Neuron (in vitro differentiated cells): Measurements from ENCODE around the gene CACNG3.
"Not testable (repeated sequence)": the region's sequence is repeated elsewhere in the genome, so short reads cannot be mapped to it uniquely, and the experiment has no call there.

Experiments
- H2AFZ ChIP-seq: one replicate; pipeline ENCODE4 v1.6.1; 2013; ENCODE audit warnings: low read depth, mild to moderate bottlenecking, inconsistent platforms, low read length, moderate library complexity
- H3K27me3 ChIP-seq: one replicate; pipeline ENCODE4 v1.6.1; 2013; ENCODE audit warnings: low read length; ENCODE audit not compliant: insufficient read depth
- H3K36me3 ChIP-seq: one replicate; pipeline ENCODE4 v1.6.1; 2013; ENCODE audit warnings: low read length; ENCODE audit not compliant: insufficient read depth
- H3K4me1 ChIP-seq: one replicate; pipeline ENCODE4 v1.6.1; 2013; ENCODE audit warnings: low read length; ENCODE audit not compliant: insufficient read depth
- H3K4me3 ChIP-seq: 2 replicates; pipeline ENCODE4 v1.5.1; 2013; ENCODE audit warnings: mild to moderate bottlenecking, low read length, moderate library complexity
- H3K9me3 ChIP-seq: one replicate; pipeline ENCODE4 v1.6.1; 2013; ENCODE audit warnings: low read length

CACNG3 gene

GRCh38 chr16:24288516-24288915 is 32.4 kb downstream of the CACNG3 start:
- H3K36me3 ChIP-seq, result no peaks in the 10 kb centered on the region
- no peak overlapping the region for H3K4me3 ChIP-seq
- no peak overlapping the region for H2AFZ ChIP-seq
- H3K4me1 ChIP-seq, result no peaks in the 10 kb centered on the region
- H3K9me3 ChIP-seq, result no peaks in the 10 kb centered on the region
- H3K27me3 ChIP-seq, result peaks cover 4% of the 10 kb centered on the region

- Histone ChIP-seq H3K9me3 (no peaks in the 10 kb centered on the region), H3K4me1 (no peaks in the 10 kb centered on the region), H3K4me3 (no peak overlapping the region), H3K36me3 (no peaks in the 10 kb centered on the region), H3K27me3 (peaks cover 4% of the 10 kb centered on the region), H2AFZ (no peak overlapping the region)
These were observed 33.1 kb downstream of the CACNG3 start for GRCh38 chr16:24289166-24289700.

GRCh38 chr16:24291932-24292331 is 35.8 kb downstream of the CACNG3 start:
- Histone ChIP-seq H2AFZ (no peak overlapping the region), H3K9me3 (no peaks in the 10 kb centered on the region), H3K4me1 (no peaks in the 10 kb centered on the region), H3K4me3 (no peak overlapping the region), H3K36me3 (no peaks in the 10 kb centered on the region), H3K27me3 (peaks cover 4% of the 10 kb centered on the region)

DNA sequence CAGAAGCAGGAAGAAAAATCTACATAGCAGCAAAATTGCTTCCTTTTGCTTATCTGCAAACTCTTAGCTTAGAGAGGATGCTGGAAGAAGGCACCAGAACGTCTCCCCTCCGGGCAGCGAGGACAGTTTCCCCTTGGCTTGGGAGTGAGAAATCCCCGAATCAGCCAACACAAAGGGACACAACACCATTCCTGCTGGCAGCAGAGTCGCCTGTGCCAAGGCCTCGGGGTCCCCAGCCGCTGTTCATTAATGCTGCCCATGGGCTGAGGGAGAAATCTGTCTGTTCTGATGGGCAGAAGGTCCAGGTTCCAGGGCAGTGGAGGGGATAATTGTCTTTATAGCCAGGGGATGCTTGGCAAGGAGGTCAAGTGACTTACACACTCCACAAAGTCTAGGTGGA is 38.0 kb downstream of the CACNG3 start:
- Histone ChIP-seq H3K9me3 (no peaks in the 10 kb centered on the region), H3K36me3 (no peaks in the 10 kb centered on the region), H3K27me3 (peaks cover 4% of the 10 kb centered on the region), H3K4me3 (no peak overlapping the region), H3K4me1 (no peaks in the 10 kb centered on the region), H2AFZ (no peak overlapping the region)

DNA sequence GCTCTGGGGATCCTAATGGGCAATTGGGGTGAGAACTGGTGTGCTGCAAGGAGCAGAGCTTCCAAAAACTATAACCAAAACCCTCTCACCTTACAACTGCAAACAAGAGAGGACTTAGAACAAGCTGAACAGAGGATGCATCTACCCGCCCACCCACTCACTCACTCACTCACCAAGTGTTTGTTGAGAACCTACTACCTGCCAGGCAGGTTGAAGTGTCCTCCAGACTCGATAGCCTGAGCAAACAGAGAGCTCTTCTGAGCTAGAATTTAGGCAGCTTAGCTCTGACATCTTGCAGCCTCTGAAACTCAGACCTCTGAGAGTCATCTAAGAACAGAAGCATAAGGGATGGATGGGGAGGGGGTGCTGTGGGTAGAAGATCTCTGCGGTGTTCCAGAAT is 41.2 kb downstream of the CACNG3 start:
- no peaks in the 10 kb centered on the region for H3K27me3 ChIP-seq
- H3K4me3 ChIP-seq, result no peak overlapping the region
- H3K9me3 ChIP-seq, result no peaks in the 10 kb centered on the region
- H3K36me3 ChIP-seq, result no peaks in the 10 kb centered on the region
- no peaks in the 10 kb centered on the region for H3K4me1 ChIP-seq
- H2AFZ ChIP-seq, result no peak overlapping the region

DNA sequence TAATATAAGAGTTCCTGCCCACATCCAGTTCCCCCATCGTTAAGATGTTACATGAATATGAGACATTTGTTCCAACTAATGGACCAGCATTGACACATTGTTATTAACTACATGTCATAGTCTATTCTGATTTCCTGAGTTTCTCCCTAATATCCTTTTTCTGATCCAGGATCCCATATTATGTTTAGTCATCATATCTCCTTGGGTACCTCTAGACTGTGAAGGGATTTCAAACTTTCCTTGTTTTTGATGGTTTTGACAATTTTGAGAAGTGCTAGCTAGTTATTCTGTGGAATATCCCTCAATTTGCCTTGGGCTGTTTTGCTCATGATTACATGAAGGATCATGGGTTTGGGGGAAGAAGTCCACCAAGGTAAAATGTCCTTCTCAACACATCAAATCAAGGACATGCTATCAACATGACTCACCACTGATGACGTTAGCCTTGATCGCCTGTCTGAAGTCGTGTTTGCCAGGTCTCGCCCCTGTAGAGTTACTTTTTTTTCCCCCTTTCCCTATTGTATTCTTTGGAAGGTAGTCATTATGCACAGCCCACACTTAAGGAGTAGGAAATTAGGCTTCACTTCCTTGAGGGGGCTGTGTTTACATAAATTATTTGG is 42.5 kb downstream of the CACNG3 start:
- H3K27me3 ChIP-seq, result no peaks in the 10 kb centered on the region
- no peak overlapping the region for H3K4me3 ChIP-seq
- no peak overlapping the region for H2AFZ ChIP-seq
- H3K36me3 ChIP-seq, result no peaks in the 10 kb centered on the region
- H3K9me3 ChIP-seq, result no peaks in the 10 kb centered on the region
- no peaks in the 10 kb centered on the region for H3K4me1 ChIP-seq

DNA sequence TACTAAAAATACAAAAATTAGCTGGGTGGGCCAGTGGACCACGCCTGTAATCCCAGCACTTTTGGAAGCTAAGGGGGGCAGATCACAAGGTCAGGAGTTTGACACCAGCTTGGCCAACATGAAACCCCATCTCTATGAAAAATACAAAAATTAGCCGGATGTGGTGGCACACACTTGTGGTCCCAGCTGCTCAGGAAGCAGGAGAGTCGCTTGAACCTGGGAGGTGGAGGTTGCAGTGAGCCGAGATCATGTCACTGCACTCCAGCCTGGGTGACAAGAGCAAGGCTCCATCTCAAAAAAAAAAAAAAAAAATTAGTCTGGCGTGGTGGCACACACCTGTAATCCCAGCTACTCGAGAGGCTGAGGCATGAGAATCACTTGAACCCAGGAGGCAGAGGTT is 44.6 kb downstream of the CACNG3 start:
- H3K36me3 ChIP-seq, H3K4me3 ChIP-seq, H3K27me3 ChIP-seq, H3K4me1 ChIP-seq, H2AFZ ChIP-seq, H3K9me3 ChIP-seq: not testable (repeated sequence)

- no peaks in the 10 kb centered on the region for H3K9me3 ChIP-seq
- no peaks in the 10 kb centered on the region for H3K36me3 ChIP-seq
- no peak overlapping the region for H3K4me3 ChIP-seq
- H3K4me1 ChIP-seq, result no peaks in the 10 kb centered on the region
- no peak overlapping the region for H2AFZ ChIP-seq
- H3K27me3 ChIP-seq, result no peaks in the 10 kb centered on the region
These were observed 46.5 kb downstream of the CACNG3 start for GRCh38 chr16:24302636-24303035.

GRCh38 chr16:24308200-24308599 is 52.1 kb downstream of the CACNG3 start:
- H3K27me3 ChIP-seq, result no peaks in the 10 kb centered on the region
- H3K4me3 ChIP-seq, result no peak overlapping the region
- no peaks in the 10 kb centered on the region for H3K9me3 ChIP-seq
- no peak overlapping the region for H2AFZ ChIP-seq
- H3K36me3 ChIP-seq, result no peaks in the 10 kb centered on the region
- H3K4me1 ChIP-seq, result peaks cover 10% of the 10 kb centered on the region

GRCh38 chr16:24309258-24310142 is 53.4 kb downstream of the CACNG3 start:
- Histone ChIP-seq H3K4me3 (no peak overlapping the region), H3K9me3 (no peaks in the 10 kb centered on the region), H3K36me3 (no peaks in the 10 kb centered on the region), H3K27me3 (no peaks in the 10 kb centered on the region), H3K4me1 (peaks cover 10% of the 10 kb centered on the region), H2AFZ (no peak overlapping the region)

GRCh38 chr16:24315343-24315742 is 59.2 kb downstream of the CACNG3 start:
- Histone ChIP-seq H3K27me3 (no peaks in the 10 kb centered on the region), H2AFZ (no peak overlapping the region), H3K9me3 (no peaks in the 10 kb centered on the region)

DNA sequence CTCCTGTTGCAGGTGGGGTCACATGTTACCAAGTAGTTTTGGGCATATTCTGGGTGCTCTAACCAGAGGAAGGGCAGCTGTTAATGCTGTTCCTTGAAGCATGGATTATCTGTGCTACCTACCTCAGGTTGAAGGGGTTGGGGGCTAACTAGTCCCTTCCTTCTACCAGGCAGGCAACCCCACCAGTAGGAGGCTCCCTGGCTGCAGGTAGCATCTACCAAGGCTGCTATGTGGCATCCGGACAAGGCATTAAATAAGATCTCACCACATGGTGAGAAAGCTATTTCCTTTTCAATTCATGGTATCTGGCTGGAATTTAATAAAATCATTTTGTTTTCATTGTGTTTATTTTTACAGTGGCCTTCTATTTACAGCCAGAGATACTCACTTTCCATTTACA is 62.5 kb downstream of the CACNG3 start:
- no peak overlapping the region for H3K4me3 ChIP-seq
- no peak overlapping the region for H2AFZ ChIP-seq
- no peaks in the 10 kb centered on the region for H3K36me3 ChIP-seq

More at GRCh38 chr16:24315343-24315742, 59.2 kb downstream of the CACNG3 start:
- H3K36me3 ChIP-seq, result no peaks in the 10 kb centered on the region
- peaks cover 3% of the 10 kb centered on the region for H3K4me1 ChIP-seq
- H3K4me3 ChIP-seq, result no peak overlapping the region

DNA sequence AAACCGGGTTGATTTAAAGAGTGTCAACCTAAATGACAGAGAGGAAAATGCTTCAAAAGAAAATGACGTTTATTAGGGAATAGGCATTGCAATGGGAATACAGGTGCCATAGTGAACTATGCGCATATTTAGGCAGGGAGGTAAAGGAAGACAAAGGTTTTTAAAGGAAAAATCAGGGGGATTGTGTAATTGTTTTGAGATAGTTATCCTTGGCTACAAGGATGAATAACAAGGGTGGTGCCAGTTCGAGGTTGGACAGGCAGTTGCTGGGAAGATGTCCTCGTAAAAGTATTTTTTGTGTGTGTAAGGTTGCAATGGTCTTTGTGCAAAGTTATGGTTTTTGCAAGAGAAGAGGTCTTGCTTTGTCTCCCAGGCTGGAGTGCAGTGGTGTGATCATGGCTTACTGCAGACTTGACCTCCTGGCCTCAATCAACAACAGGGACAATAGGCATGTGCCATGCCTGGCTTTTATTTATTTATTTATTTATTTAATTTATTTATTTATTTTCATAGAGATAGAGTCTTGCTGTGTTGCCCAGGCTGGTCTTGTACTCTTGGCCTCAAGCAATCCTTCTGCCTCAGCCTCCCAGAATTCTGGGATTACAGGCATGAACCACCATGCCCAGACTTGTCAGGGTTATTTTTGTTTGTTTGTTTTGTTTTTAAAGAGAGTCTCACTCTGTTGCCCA is 63.1 kb downstream of the CACNG3 start:
- Histone ChIP-seq H3K9me3 (no peaks in the 10 kb centered on the region), H2AFZ (no peak overlapping the region), H3K4me3 (no peak overlapping the region), H3K27me3 (no peaks in the 10 kb centered on the region), H3K36me3 (no peaks in the 10 kb centered on the region), H3K4me1 (peaks cover 5% of the 10 kb centered on the region)

More for the DNA sequence above, 62.5 kb downstream of the CACNG3 start:
- no peaks in the 10 kb centered on the region for H3K9me3 ChIP-seq
- H3K27me3 ChIP-seq, result no peaks in the 10 kb centered on the region
- peaks cover 5% of the 10 kb centered on the region for H3K4me1 ChIP-seq
